Fibroblast of mammary gland (primary cell): Measurements from ENCODE around the gene FHL1.

Experiments
- DNase-seq: peaks from one replicate; pipeline ENCODE4 v3.0.0-alpha.2; 2010; ENCODE audit warnings: low read depth
- H3K4me3 ChIP-seq: 2 replicates; pipeline ENCODE4 v1.5.1; 2011; ENCODE audit warnings: low read depth, mild to moderate bottlenecking, low read length, moderate library complexity; ENCODE audit not compliant: control insufficient read depth
- CTCF ChIP-seq: conservative IDR thresholded peaks from 2 replicates; pipeline ENCODE4 v1.5.1; 2011; ENCODE audit warnings: low read depth, low read length, inconsistent platforms; ENCODE audit not compliant: control insufficient read depth, insufficient read depth

The FHL1 gene

GRCh38 chrX:136146614-136147314, 569 bp upstream of the FHL1 start:
- DNase-seq, result no peak
- peak overlapping the region; percentile 49 for H3K4me3 ChIP-seq
- TF ChIP-seq CTCF, result no peak

- peak overlapping the region; percentile 56 for H3K4me3 ChIP-seq
- DNase-seq, result no peak
- no peak for TF ChIP-seq CTCF
These were observed 643 bp downstream of the FHL1 start for GRCh38 chrX:136147976-136148375.

- no peak for TF ChIP-seq CTCF
- DNase-seq, result no peak
- H3K4me3 ChIP-seq, result peak overlapping the region; percentile 56
These were observed 1.1 kb downstream of the FHL1 start for GRCh38 chrX:136148391-136148790.

GRCh38 chrX:136154998-136155397, 7.7 kb downstream of the FHL1 start:
- TF ChIP-seq CTCF, result no peak

GRCh38 chrX:136156560-136157117, 9.3 kb downstream of the FHL1 start:
- no peak for TF ChIP-seq CTCF
- no peak for DNase-seq
- no peak overlapping the region for H3K4me3 ChIP-seq

More at GRCh38 chrX:136154998-136155397, 7.7 kb downstream of the FHL1 start:
- DNase-seq, result no peak
- no peak overlapping the region for H3K4me3 ChIP-seq

GRCh38 chrX:136157187-136157586, 9.9 kb downstream of the FHL1 start:
- no peak overlapping the region for H3K4me3 ChIP-seq
- no peak for DNase-seq
- no peak for TF ChIP-seq CTCF

- no peak for TF ChIP-seq CTCF
- DNase-seq, result no peak
- no peak overlapping the region for H3K4me3 ChIP-seq
These were observed 11.4 kb downstream of the FHL1 start for GRCh38 chrX:136158685-136159084.
